ENCODE measurements around the gene LRRC4C.

Gene LRRC4C

DNA sequence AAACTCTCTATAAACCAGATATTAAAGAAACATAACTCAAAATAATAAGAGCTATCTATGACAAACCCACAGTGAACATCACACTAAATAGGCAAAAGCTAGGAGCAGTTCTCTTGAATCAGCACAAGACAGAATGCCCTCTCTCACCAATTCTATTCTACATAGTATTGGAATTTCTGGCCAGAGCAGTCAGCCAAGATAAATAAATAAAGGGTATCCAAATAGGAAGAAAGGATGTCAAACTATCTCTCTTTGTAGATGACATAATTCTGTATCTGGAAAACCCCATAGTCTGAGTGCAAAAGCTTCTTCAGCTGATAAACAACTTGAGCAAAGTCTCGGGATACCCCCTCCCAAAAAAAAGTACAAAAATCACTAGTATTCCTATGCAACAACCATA is 359.8 kb downstream of the LRRC4C start:
- H3K27ac ChIP-seq (ENCODE audit: poor library complexity, severe bottlenecking) = no peak overlapping the region
- ATAC-seq (ENCODE audit: low read depth) = no peak
- no peak overlapping the region for H3K4me3 ChIP-seq (ENCODE audit: severe bottlenecking)
- H3K36me3 ChIP-seq (ENCODE audit: low read depth) = no peaks in the 10 kb centered on the region
- TF ChIP-seq, protein P1, sequence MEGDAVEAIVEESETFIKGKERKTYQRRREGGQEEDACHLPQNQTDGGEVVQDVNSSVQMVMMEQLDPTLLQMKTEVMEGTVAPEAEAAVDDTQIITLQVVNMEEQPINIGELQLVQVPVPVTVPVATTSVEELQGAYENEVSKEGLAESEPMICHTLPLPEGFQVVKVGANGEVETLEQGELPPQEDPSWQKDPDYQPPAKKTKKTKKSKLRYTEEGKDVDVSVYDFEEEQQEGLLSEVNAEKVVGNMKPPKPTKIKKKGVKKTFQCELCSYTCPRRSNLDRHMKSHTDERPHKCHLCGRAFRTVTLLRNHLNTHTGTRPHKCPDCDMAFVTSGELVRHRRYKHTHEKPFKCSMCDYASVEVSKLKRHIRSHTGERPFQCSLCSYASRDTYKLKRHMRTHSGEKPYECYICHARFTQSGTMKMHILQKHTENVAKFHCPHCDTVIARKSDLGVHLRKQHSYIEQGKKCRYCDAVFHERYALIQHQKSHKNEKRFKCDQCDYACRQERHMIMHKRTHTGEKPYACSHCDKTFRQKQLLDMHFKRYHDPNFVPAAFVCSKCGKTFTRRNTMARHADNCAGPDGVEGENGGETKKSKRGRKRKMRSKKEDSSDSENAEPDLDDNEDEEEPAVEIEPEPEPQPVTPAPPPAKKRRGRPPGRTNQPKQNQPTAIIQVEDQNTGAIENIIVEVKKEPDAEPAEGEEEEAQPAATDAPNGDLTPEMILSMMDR (IDR thresholded peaks at IDR 0.05; ENCODE audit: poor library complexity, severe bottlenecking) = no peak
- H3K27me3 ChIP-seq (ENCODE audit: insufficient read depth, poor library complexity, severe bottlenecking) = no peaks in the 10 kb centered on the region
- no peaks in the 10 kb centered on the region for H3K9me3 ChIP-seq (ENCODE audit: severe bottlenecking)
- H3K4me1 ChIP-seq (ENCODE audit: insufficient read depth, poor library complexity, severe bottlenecking) = no peaks in the 10 kb centered on the region
- DNase-seq (ENCODE audit: low spot score) = no peak

DNA sequence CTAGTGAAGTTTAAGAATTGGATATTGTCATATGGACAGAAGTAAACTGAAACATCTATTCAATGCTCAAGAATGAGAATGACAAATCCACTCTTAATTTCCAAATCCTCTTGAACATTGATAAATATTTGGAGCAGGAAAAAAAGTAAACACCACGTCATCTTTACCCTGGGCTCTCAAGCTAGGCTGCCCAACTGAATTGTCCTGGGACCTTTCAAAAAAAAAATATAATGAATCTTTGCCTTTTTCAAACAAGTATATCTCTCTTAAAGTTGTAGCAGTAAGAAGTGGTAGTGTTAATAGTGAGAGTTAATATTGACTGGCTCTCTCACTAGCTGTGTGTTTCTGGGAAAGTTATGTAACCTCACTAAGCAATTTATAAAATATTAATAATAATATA is 374.3 kb downstream of the LRRC4C start:
- Histone ChIP-seq H3K4me1 (ENCODE audit: insufficient read depth, poor library complexity, severe bottlenecking) (no peaks in the 10 kb centered on the region), H3K27me3 (ENCODE audit: insufficient read depth, poor library complexity, severe bottlenecking) (no peaks in the 10 kb centered on the region), H3K27ac (ENCODE audit: poor library complexity, severe bottlenecking) (no peak overlapping the region), H3K4me3 (ENCODE audit: severe bottlenecking) (no peak overlapping the region), H3K36me3 (ENCODE audit: low read depth) (no peaks in the 10 kb centered on the region), H3K9me3 (ENCODE audit: severe bottlenecking) (no peaks in the 10 kb centered on the region)
- TF ChIP-seq, protein P1 (IDR thresholded peaks at IDR 0.05; ENCODE audit: poor library complexity, severe bottlenecking) = no peak
- ATAC-seq (ENCODE audit: low read depth) (no peak), DNase-seq (ENCODE audit: low spot score) (no peak)

DNA sequence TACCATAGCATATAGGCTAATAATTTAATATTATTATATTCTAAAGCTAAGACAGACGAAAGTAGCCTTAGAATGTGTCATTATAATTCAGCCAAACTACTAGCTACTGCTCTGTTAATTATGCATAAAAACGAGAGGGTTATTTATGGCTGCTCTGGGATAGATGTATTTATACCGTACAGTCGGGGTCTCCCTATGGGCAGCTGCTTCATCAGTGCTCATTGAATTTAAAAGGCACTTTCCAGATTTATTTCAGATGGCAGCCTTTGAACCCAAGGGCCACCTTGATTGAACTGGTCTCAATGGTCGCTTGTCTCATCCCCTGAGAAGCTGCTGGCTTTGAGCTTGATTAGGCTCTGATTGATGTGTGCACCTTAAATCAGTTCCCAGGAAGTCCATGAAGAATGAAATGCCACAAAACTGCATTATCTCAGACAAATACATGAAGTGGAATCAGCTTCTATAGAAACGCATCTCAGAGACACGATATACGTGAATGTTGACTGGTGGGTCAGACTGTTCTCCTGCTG is 377.6 kb downstream of the LRRC4C start:
- Histone ChIP-seq H3K36me3 (ENCODE audit: low read depth) (no peaks in the 10 kb centered on the region), H3K27me3 (ENCODE audit: insufficient read depth, poor library complexity, severe bottlenecking) (no peaks in the 10 kb centered on the region), H3K4me1 (ENCODE audit: insufficient read depth, poor library complexity, severe bottlenecking) (no peaks in the 10 kb centered on the region), H3K4me3 (ENCODE audit: severe bottlenecking) (no peak overlapping the region), H3K27ac (ENCODE audit: poor library complexity, severe bottlenecking) (no peak overlapping the region), H3K9me3 (ENCODE audit: severe bottlenecking) (no peaks in the 10 kb centered on the region)
- TF ChIP-seq, protein P1 (IDR thresholded peaks at IDR 0.05; ENCODE audit: poor library complexity, severe bottlenecking) = no peak
- DNase-seq (ENCODE audit: low spot score) = no peak
- ATAC-seq (ENCODE audit: low read depth) = no peak

DNA sequence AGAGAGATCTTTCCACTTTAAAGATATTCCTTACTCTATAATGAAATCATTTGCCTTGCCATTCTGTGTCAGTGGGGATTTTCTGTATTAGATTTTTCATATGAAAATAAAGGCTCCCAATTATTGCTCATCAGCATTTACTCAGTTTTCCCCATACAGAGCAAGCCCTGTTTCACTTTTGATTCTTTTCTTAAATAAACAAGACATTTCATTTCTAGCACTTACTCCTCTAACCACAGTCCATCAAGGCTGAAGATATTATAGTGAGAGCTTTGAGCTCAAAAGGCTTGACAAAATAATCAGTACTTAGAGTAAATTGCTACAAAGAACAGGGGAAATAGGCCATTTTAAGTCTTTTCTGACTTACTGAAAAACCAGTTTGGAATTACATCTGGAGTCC is 385.1 kb downstream of the LRRC4C start:
- H3K9me3 ChIP-seq (ENCODE audit: severe bottlenecking) = no peaks in the 10 kb centered on the region
- H3K27ac ChIP-seq (ENCODE audit: poor library complexity, severe bottlenecking) = no peak overlapping the region
- no peaks in the 10 kb centered on the region for H3K4me1 ChIP-seq (ENCODE audit: insufficient read depth, poor library complexity, severe bottlenecking)
- no peak for ATAC-seq (ENCODE audit: low read depth)
- no peaks in the 10 kb centered on the region for H3K27me3 ChIP-seq (ENCODE audit: insufficient read depth, poor library complexity, severe bottlenecking)
- TF ChIP-seq, protein P1 (IDR thresholded peaks at IDR 0.05; ENCODE audit: poor library complexity, severe bottlenecking) = no peak
- no peaks in the 10 kb centered on the region for H3K36me3 ChIP-seq (ENCODE audit: low read depth)
- no peak for DNase-seq (ENCODE audit: low spot score)
- no peak overlapping the region for H3K4me3 ChIP-seq (ENCODE audit: severe bottlenecking)

DNA sequence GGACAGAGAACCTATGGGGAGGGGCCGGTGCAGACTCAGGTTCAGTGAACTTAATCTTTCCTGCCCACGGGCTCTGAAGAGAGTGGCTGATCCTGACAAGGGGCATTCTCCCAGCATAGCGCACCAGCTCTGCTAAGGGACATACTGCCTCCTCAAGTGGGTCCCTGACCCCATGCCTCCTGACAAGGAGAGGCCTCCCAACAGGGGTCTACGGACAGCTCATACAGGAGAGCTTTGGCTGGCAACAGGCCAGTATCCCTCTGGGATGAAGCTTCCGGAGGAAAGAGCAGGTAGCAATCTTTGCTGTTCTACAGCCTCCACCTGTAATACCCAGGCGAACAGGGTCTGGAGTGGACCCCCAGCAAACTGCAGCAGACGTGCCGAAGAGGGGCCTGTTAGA is 394.0 kb downstream of the LRRC4C start:
- TF ChIP-seq, protein P1 (IDR thresholded peaks at IDR 0.05; ENCODE audit: poor library complexity, severe bottlenecking) = no peak
- Histone ChIP-seq H3K4me1 (ENCODE audit: insufficient read depth, poor library complexity, severe bottlenecking) (no peaks in the 10 kb centered on the region), H3K36me3 (ENCODE audit: low read depth) (no peaks in the 10 kb centered on the region), H3K27me3 (ENCODE audit: insufficient read depth, poor library complexity, severe bottlenecking) (no peaks in the 10 kb centered on the region), H3K9me3 (ENCODE audit: severe bottlenecking) (no peaks in the 10 kb centered on the region), H3K27ac (ENCODE audit: poor library complexity, severe bottlenecking) (no peak overlapping the region), H3K4me3 (ENCODE audit: severe bottlenecking) (no peak overlapping the region)
- no peak for ATAC-seq (ENCODE audit: low read depth)
- DNase-seq (ENCODE audit: low spot score) = no peak
